Measurements from ENCODE around the gene LIMD2.

The LIMD2 gene

GRCh38 chr17:63679214-63679613 is 20.7 kb downstream of the LIMD2 start:
- no peak for DNase-seq

GRCh38 chr17:63676584-63676983 is 23.3 kb downstream of the LIMD2 start:
- no peak for DNase-seq

- DNase-seq, result no peak
These were observed 24.0 kb downstream of the LIMD2 start for GRCh38 chr17:63675607-63676546.

GRCh38 chr17:63675231-63675606 is 24.7 kb downstream of the LIMD2 start:
- DNase-seq, result no peak

GRCh38 chr17:63672856-63673255 is 27.1 kb downstream of the LIMD2 start:
- no peak for DNase-seq

- no peak for DNase-seq
These were observed 34.3 kb downstream of the LIMD2 start for GRCh38 chr17:63665527-63666214.

- DNase-seq, result no peak
These were observed 40.1 kb downstream of the LIMD2 start for GRCh38 chr17:63659850-63660249.

- no peak for DNase-seq
These were observed 41.6 kb downstream of the LIMD2 start for GRCh38 chr17:63658366-63658765.

- DNase-seq, result no peak
These were observed 42.1 kb downstream of the LIMD2 start for GRCh38 chr17:63657786-63658185.

- no peak for DNase-seq
These were observed 46.9 kb downstream of the LIMD2 start for GRCh38 chr17:63653050-63653449.

- DNase-seq, result no peak
These were observed 47.8 kb downstream of the LIMD2 start for GRCh38 chr17:63652106-63652505.

GRCh38 chr17:63649813-63650212 is 50.1 kb downstream of the LIMD2 start:
- DNase-seq, result no peak

- DNase-seq, result no peak
These were observed 52.0 kb downstream of the LIMD2 start for GRCh38 chr17:63647936-63648335.

GRCh38 chr17:63647065-63647725 is 52.7 kb downstream of the LIMD2 start:
- DNase-seq, result no peak

- DNase-seq, result no peak
These were observed 53.5 kb downstream of the LIMD2 start for GRCh38 chr17:63646488-63646806.
